ENCODE data around the gene C9orf57. TPM values are rescaled to one million over a fixed set of nuclear protein-coding genes. Genes with fewer than 3 reads are reported as not detected.
"Not testable (repeated sequence)": the region's sequence is repeated elsewhere in the genome, so short reads cannot be mapped to it uniquely, and the experiment has no call there.

The C9orf57 gene
- total RNA-seq, 4 donors from 2014 or later: not detected

DNA sequence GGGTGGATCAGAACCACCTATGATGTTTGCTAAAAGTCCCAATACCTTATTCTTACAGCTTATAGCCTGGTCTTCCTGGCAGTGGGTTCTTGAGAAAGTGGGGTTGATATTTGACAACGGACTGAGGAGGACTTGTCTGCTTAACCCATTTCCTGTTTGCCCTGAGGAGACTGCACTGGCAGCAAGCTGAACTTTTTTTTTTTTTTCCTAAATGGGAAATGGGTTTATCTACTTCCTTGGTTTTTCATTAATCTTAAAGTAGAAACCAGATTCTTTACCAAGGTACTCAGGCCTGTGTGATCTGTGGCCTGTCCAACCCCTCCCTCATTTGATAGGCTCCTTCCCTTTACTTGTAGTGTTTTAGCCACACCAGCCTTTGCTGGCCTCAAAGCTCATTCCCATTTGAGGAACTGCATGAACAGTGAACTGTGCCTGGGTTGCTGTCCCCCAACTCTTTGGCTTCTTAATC is 47.1 kb downstream of the C9orf57 start:
- 7% methylated on average over 1 of the region's 1 CpG for WGBS
- Histone ChIP-seq H3K4me3 (no peak overlapping the region), H3K27ac (no peak overlapping the region), H3K27me3 (no peaks in the 10 kb centered on the region), H3K9me3 (no peaks in the 10 kb centered on the region), H3K4me1 (no peaks in the 10 kb centered on the region), H3K36me3 (no peaks in the 10 kb centered on the region)
- TF ChIP-seq EP300 (IDR thresholded peaks at IDR 0.05) (no peak), POLR2A (IDR thresholded peaks at IDR 0.05) (no peak), POLR2AphosphoS5 (IDR thresholded peaks at IDR 0.05) (no peak)
- TF ChIP-seq, protein P1, sequence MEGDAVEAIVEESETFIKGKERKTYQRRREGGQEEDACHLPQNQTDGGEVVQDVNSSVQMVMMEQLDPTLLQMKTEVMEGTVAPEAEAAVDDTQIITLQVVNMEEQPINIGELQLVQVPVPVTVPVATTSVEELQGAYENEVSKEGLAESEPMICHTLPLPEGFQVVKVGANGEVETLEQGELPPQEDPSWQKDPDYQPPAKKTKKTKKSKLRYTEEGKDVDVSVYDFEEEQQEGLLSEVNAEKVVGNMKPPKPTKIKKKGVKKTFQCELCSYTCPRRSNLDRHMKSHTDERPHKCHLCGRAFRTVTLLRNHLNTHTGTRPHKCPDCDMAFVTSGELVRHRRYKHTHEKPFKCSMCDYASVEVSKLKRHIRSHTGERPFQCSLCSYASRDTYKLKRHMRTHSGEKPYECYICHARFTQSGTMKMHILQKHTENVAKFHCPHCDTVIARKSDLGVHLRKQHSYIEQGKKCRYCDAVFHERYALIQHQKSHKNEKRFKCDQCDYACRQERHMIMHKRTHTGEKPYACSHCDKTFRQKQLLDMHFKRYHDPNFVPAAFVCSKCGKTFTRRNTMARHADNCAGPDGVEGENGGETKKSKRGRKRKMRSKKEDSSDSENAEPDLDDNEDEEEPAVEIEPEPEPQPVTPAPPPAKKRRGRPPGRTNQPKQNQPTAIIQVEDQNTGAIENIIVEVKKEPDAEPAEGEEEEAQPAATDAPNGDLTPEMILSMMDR (IDR thresholded peaks at IDR 0.05): no peak
- no peak for DNase-seq (ENCODE audit: low spot score in 2 of 2)

DNA sequence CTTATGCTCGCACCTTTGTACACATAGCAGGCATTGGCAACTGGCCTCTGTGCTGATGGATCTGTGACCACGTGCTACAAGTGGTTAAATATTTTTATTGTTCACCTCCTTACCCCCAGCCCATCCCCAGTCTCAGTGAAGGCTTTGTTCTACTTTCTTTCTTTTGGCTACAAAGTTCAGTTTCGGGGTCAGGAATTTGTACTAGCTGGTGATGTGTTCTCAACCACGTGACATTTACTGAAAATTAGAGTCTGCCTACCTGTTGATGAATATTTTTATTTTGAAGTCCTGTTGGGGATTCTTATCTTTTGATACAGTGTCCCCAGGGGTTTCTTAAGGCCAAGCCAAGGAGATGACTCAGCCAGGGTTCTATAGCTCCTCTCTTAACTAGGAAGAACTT is 47.8 kb downstream of the C9orf57 start:
- TF ChIP-seq POLR2AphosphoS5 (IDR thresholded peaks at IDR 0.05): no peak
- TF ChIP-seq EP300 (IDR thresholded peaks at IDR 0.05): no peak
- TF ChIP-seq, protein P1 (IDR thresholded peaks at IDR 0.05): no peak
- TF ChIP-seq POLR2A (IDR thresholded peaks at IDR 0.05): no peak
- Histone ChIP-seq H3K4me1 (no peaks in the 10 kb centered on the region), H3K36me3 (no peaks in the 10 kb centered on the region), H3K27ac (no peak overlapping the region), H3K9me3 (no peaks in the 10 kb centered on the region), H3K27me3 (no peaks in the 10 kb centered on the region), H3K4me3 (no peak overlapping the region)
- DNase-seq (ENCODE audit: low spot score in 2 of 2): no peak
- 77% methylated on average over 4 of the region's 4 CpGs for WGBS

DNA sequence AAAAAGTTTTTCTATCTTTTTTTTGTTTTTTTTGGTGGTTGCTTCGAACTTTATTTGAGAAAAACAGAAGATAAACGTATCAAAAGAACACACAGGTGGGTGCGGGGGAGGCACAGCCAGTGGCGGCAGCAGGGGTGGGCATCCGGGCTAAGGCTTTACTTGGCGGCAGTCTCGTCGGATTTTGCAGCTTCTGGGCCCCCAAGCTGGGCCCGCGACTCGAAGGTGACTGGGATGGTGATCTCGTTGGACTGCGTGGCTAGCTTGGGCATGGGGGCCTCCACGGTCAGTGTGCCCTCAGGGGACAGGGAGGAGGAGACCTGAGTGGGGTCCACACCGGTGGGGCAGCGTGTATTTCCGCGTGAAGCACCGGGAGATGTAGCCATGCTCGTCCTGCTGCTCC is 52.7 kb downstream of the C9orf57 start:
- not testable (repeated sequence) for H3K27ac ChIP-seq; DNase-seq (ENCODE audit: low spot score in 2 of 2); H3K4me3 ChIP-seq; H3K36me3 ChIP-seq; H3K27me3 ChIP-seq; H3K9me3 ChIP-seq; H3K4me1 ChIP-seq
- WGBS: 89% methylated on average over 20 of the region's 20 CpGs

DNA sequence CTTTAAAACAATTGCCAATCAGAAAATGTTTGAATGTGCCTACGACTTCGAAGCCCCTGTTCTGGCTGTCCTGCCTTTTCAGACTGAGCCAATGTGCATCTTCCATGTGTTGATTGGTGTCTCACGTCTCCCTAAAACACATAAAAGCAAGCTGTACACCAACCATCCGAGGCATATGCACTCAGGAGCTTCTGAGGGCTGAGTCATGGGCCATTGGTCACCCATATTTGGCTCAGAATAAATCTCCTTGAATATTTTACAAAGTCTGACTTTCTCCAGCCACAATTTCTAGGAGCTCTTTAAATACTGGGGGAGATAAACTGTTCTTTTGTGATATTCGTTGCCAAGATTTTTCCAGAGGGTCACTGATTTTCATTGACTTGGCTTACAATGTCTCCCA is 53.9 kb downstream of the C9orf57 start:
- H3K9me3 ChIP-seq: no peaks in the 10 kb centered on the region
- no peaks in the 10 kb centered on the region for H3K27me3 ChIP-seq
- DNase-seq (ENCODE audit: low spot score in 2 of 2): no peak
- TF ChIP-seq POLR2AphosphoS5 (IDR thresholded peaks at IDR 0.05) (no peak), POLR2A (IDR thresholded peaks at IDR 0.05) (no peak), EP300 (IDR thresholded peaks at IDR 0.05) (no peak)
- TF ChIP-seq, protein P1 (IDR thresholded peaks at IDR 0.05): no peak
- H3K4me1 ChIP-seq: no peaks in the 10 kb centered on the region
- H3K27ac ChIP-seq: no peak overlapping the region
- H3K4me3 ChIP-seq: no peak overlapping the region
- WGBS: 72% methylated on average over 5 of the region's 5 CpGs
- H3K36me3 ChIP-seq: no peaks in the 10 kb centered on the region

DNA sequence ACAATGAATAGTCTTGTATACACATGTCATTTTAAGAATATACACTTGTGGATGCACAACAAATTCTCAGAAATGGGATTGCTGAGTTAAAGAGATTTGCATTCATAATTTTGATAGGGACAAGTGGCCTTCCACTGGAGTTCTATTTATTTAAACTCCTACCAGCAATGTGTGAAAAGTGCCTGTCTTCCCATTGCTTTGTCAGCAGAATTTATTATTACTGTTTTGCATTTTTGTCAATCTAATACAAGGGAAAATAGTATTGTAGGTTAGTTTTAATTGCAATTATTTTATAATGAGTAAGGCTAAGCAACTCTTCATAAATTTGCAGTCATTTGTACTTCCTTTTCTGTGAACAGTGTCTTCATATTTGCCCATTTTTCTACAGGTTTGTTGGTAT is 55.0 kb downstream of the C9orf57 start:
- Histone ChIP-seq H3K36me3 (no peaks in the 10 kb centered on the region), H3K4me1 (no peaks in the 10 kb centered on the region), H3K27ac (no peak overlapping the region), H3K27me3 (no peaks in the 10 kb centered on the region), H3K9me3 (peaks cover 5% of the 10 kb centered on the region), H3K4me3 (no peak overlapping the region)
- DNase-seq (ENCODE audit: low spot score in 2 of 2): no peak
- no peak for TF ChIP-seq EP300 (IDR thresholded peaks at IDR 0.05)
- TF ChIP-seq, protein P1 (IDR thresholded peaks at IDR 0.05): no peak
- no peak for TF ChIP-seq POLR2A (IDR thresholded peaks at IDR 0.05)
- no peak for TF ChIP-seq POLR2AphosphoS5 (IDR thresholded peaks at IDR 0.05)

Other genes starting within 250 kb of the C9orf57 start
- gene ABHD17B, start 149.4 kb downstream of the C9orf57 start, total RNA-seq: 10 to 100 TPM; 22.4 to 40.7 (median 33.2) TPM
- 10 to 100 TPM; 13.1 to 18.9 (median 16.4) TPM for gene C9orf85, start 149.0 kb downstream of the C9orf57 start, total RNA-seq
- 1 to 10 TPM in 3 of 4 donors, under 1 TPM in 1; 0.16 to 2.6 (median 1.6) TPM for gene GDA, start 88.8 kb upstream of the C9orf57 start, total RNA-seq